AG04450 (cell line): Measurements from ENCODE around the gene TEX35. TPM values are rescaled to one million over a fixed set of nuclear protein-coding genes. Genes with fewer than 3 reads are reported as not detected.

Source experiments
- CTCF ChIA-PET: fragments of 300-600, 350-600 bp; formaldehyde crosslinking; extraction: SDS; loops from one replicate; lab custom pipeline; 2022; ENCODE audit warnings: antibody characterized with exemption, inconsistent platforms; lab: Charles Lee
- POLR2A ChIA-PET: fragments of 350-600 bp; formaldehyde crosslinking; extraction: SDS; loops from one replicate; lab custom pipeline; 2021; ENCODE audit warnings: antibody characterized with exemption, inconsistent platforms; lab: Yijun Ruan, JAX
- DNase-seq: peaks from one replicate; pipeline ENCODE4 v3.0.0-alpha.2; 2011; ENCODE audit warnings: low read depth, low spot score
- H3K27ac ChIP-seq: one replicate; pipeline ENCODE4 v1.5.1; 2012; ENCODE audit warnings: low read depth, low read length, control low read depth
- H3K27me3 ChIP-seq: one replicate; pipeline ENCODE4 v1.6.0; 2012; ENCODE audit warnings: low read length; ENCODE audit not compliant: control insufficient read depth, insufficient read depth
- H3K4me3 ChIP-seq: 2 replicates; pipeline ENCODE4 v1.5.1; 2011; ENCODE audit warnings: mild to moderate bottlenecking, low read depth, low read length, control low read depth
- H3K9me3 ChIP-seq: 2 replicates; pipeline ENCODE4 v1.5.1; 2012; ENCODE audit warnings: low read length; ENCODE audit not compliant: control insufficient read depth, insufficient read depth
- polyA plus RNA-seq: library from polyadenylated mRNA; depleted of rRNA; stranded (reverse); fragments of >200 nt; gene quantifications from 2 replicates; pipeline ENCODE4 v1.2.3, GENCODE V29; 2011
- TF ChIP-seq, protein P1 (sequence below): IDR thresholded peaks from 2 replicates; pipeline ENCODE4 v1.5.1; 2011; ENCODE audit warnings: low read depth, low read length, control low read depth, inconsistent platforms

TEX35 gene
- polyA plus RNA-seq, 1 experiment: not detected

GRCh38 chr1:178560871-178561376 is 48.0 kb downstream of the TEX35 start:
- Histone ChIP-seq H3K27me3 (no peaks in the 10 kb centered on the region), H3K27ac (no peak overlapping the region), H3K9me3 (no peaks in the 10 kb centered on the region), H3K4me3 (no peak overlapping the region)
- TF ChIP-seq, protein P1, sequence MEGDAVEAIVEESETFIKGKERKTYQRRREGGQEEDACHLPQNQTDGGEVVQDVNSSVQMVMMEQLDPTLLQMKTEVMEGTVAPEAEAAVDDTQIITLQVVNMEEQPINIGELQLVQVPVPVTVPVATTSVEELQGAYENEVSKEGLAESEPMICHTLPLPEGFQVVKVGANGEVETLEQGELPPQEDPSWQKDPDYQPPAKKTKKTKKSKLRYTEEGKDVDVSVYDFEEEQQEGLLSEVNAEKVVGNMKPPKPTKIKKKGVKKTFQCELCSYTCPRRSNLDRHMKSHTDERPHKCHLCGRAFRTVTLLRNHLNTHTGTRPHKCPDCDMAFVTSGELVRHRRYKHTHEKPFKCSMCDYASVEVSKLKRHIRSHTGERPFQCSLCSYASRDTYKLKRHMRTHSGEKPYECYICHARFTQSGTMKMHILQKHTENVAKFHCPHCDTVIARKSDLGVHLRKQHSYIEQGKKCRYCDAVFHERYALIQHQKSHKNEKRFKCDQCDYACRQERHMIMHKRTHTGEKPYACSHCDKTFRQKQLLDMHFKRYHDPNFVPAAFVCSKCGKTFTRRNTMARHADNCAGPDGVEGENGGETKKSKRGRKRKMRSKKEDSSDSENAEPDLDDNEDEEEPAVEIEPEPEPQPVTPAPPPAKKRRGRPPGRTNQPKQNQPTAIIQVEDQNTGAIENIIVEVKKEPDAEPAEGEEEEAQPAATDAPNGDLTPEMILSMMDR: no peak
- POLR2A ChIA-PET: no interaction called here
- no peak for DNase-seq
- CTCF ChIA-PET: no interaction called here

- TF ChIP-seq, protein P1: no peak
- Histone ChIP-seq H3K27me3 (no peaks in the 10 kb centered on the region), H3K27ac (no peak overlapping the region), H3K4me3 (no peak overlapping the region), H3K9me3 (peaks cover 2% of the 10 kb centered on the region; the same call in 1 of the 2 replicates)
- ChIA-PET CTCF (interaction anchor here (0.7 kb wide), 1 partner anchor 440 kb away, joined by 3 read pairs; no protein-coding TSS in a partner anchor), POLR2A (interaction anchor here (0.6 kb wide), 1 partner anchor 437 kb away, joined by 5 read pairs; no protein-coding TSS in a partner anchor)
- DNase-seq: no peak
Observed at GRCh38 chr1:178563099-178563820, 50.4 kb downstream of the TEX35 start.

GRCh38 chr1:178564086-178564782 is 51.3 kb downstream of the TEX35 start:
- TF ChIP-seq, protein P1: no peak
- H3K27me3 ChIP-seq: no peaks in the 10 kb centered on the region
- no peak overlapping the region for H3K4me3 ChIP-seq
- no peak for DNase-seq
- H3K27ac ChIP-seq: no peak overlapping the region
- ChIA-PET CTCF (interaction anchor here (0.7 to 1.2 kb wide), 2 partner anchors 62 to 439 kb away, joined by 3 read pairs; no protein-coding TSS in a partner anchor), POLR2A (interaction anchor here (0.7 kb wide), 1 partner anchor 327 kb away, joined by 4 read pairs; no protein-coding TSS in a partner anchor)
- peaks cover 2% of the 10 kb centered on the region; the same call in 1 of the 2 replicates for H3K9me3 ChIP-seq

- Histone ChIP-seq H3K9me3 (peaks cover 2% of the 10 kb centered on the region; the same call in 1 of the 2 replicates), H3K27me3 (no peaks in the 10 kb centered on the region), H3K27ac (no peak overlapping the region), H3K4me3 (no peak overlapping the region)
- no peak for DNase-seq
- TF ChIP-seq, protein P1: no peak
- ChIA-PET CTCF (interaction anchor here (1.2 kb wide), 1 partner anchor 63 kb away, joined by 3 read pairs; no protein-coding TSS in a partner anchor), POLR2A (no interaction called here)
Observed at GRCh38 chr1:178564783-178565180, 51.9 kb downstream of the TEX35 start.
